NCI-H1048 (cell line): Measurements from ENCODE around the gene RET.

ENCODE experiments used
- DNase-seq: peaks from one replicate; lab custom pipeline; 2025; lab: John Stamatoyannopoulos, UW

The RET gene

DNA sequence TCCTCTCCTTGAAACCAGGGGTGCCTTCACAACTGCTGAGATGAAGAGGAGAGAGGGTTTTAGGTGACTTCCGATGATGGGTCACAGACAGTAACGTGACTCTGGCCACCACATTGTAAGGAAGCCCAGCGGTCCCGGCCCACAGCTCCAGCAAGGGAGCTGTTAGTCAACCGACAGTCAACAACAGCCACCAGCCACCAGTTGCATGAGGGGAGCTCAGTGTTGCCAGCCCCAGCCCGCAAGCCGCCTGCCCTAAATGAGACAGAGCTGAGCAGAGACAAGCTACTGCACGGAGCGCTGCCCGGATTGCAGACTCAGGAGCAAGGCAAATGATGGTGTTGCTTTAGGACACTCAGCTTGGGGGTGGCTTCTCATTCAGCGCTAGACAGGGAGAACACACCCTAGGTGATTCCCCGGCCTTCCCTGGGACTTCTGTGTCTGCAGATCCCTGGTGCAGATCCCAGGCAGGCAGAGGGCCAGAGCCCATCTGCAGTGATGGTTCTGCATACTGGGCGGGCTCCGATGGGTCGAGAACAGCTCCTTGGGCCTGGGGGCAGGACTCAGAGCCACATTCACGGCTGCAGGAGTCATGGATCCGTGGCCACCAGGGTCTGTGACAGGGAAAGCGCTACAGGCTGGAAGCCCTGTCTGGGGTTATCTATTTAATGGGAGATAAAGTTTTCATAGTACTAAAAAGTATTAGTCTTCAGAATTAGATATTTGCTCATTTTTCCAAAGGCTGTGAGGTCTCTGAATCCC lies 14.3 kb upstream of the RET start:
- no peak for DNase-seq

DNA sequence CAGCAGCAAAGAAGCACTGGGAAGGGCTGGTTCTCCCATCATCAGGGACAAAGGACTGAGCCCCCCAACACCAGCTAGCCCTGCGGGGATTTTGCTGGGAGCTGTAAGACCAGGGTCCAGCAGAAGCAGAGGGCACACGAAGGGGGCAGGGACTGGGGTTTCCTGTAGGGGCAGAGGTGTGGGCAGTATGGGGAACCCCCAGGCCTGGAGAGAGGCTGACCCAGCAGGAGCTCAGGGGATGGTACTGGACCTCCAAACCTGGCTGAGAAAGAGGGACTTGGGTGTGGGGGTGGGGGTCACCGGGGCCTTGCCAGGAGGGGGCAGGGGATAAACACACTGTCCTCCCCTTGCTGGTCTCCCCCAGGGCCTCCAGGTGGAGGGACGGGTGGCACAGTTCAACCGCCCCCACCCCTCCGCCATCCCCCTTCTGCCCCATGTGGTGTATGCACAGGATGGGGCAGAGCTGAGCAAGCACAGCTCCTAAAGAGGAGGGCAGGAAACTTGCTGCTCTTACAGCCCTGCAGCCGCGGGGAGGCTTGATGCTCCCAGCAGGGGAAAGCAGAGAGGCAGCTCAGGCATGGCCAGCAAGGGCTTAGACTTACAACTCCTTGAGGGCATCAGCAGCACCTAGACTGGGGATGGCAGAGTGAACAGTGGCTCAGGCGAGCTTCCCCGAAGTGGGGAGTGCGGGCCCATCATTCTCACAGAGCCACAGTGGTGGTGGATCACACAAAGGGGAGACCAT lies 12.4 kb upstream of the RET start:
- no peak for DNase-seq

DNA sequence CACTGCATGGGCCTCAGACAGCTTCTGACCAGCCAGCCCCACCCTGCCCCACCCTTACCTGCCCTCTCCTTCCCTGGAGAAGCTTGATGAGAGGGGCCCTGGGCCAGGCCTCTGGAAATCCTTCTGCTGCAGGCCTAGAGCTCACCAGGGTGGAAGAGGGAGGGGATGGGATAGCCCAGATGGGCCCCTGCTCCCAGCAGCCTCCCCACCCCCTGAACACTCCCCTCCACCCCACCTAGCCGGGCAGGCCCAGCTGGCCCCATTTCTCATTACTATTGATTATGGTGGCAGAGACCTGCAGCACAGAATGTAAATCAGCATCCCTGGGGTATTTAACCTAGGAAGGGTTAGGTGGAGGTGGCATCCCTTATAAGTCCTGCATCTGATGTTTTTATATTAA lies 11.6 kb upstream of the RET start:
- no peak for DNase-seq

DNA sequence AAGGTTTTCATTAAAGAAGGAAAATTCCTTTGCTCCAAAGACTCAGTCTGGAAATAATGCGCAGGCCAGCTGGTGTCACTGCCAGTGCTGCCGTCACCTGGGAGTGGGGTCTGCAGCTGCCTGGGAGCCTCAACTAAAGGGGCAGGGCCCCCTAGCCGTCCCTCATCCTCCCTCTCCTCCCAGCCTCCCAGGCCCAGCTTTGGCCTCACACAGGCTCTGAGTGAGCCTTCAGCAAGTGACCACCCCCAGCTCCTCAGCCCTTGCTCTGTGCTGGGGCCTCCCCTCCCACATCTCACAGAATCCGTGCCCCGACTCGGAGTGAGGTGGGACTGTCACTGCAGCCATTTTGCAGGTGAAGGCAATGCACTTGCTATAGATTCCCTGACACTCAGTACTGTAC lies 11.1 kb upstream of the RET start:
- DNase-seq, result no peak

DNA sequence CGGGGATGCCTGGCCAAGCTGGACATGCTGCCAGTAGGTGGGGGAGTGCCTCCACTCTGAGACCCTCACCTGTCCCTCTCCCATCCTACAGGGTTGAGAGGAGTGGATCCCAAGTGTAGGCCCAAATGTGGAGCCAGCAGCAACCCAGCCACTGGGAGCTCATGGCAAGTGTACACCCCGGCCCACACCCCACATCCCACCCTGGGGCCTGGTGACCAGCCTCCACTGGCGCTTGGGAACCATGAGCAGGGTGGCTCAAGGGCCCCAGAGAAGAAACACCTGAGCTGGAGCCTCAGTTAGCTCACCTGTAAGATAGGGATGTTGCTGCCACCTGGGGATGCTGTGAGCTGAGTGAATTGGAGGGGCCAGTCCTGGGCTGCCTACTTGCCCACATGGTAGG lies 10.4 kb upstream of the RET start:
- DNase-seq, result no peak

DNA sequence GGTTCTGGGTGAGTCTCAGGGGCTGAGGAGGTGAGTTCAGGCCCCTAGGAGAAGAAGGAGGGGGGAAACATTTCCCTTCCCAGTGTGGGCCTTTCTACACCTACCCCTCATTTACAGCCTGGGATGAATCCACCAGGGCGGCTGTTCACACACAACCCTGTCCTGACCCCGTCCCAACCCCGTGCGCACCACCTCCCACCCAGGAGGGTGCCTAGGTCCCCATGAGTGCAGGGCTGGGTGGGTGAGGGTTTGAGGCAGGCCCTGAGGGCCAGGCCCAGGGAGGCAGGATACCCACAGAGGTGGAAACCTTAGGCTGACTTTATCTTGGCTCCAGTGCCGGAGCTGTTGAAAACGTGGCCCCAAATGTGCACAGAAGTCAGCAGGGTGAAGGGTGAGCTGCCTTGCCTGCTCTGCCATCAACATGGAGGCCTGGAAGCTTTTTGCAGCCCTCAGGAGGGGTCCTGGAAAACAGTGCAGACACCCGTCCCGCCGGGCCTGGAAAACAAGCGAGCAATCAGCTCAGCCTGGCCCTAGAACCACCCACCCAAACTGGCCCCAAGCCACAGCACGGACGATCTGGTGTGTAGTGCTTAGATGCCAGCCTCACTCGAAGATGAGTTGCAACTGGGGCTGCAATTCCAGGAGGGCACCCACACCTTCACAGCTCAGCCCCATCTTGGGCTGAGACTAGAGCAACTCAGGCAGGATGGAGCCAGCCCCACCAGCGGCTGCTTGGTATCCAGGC lies 9.3 kb upstream of the RET start:
- DNase-seq, result no peak

DNA sequence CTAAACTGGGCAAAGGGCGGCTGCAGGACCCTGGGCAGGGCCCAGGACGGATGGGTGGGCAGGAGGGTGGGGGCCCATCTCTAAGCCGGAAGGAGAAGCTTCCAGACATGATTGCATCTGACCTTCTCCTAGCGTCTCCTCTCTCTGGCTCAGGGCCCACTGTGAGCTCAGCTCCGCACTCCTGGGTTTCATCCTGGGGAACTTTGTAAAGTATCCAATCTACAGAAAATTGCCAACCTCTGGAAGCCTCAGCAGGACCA lies 8.8 kb upstream of the RET start:
- no peak for DNase-seq

DNA sequence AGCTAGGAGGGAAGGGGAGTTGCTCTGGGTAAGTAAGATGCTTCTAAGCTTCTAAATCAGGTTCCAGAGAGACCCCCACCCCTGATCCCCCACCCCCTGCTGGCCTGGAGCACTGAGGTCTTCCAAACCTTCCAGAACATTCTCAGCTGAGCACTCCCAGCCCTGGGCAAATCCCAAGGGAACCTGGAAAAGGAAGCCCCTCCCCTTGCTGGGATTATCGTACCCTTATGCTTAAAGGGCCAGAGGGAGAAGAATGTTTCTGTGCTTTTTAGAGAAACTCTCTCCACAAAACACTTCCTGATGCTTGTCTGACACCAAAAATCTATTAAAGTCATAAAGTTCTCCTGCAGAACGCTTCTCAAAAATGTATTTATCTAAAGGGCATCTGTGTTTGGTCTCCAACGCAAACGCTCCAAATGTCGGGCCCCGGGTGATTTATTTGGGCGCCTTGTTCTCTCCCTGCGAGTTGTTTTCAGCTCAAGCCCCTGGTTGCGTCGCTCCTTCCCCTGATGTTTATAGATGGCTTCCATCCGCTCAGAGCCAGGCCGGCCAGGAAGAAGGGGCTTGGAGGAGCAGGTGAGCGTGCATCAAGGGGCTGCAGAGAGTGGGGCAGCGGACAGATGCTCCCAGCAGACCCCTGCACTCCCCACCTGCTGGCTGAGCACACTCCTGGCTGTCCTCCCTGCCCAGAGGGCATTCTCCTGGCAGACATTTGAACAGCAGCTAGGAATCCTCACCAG lies 8.2 kb upstream of the RET start:
- DNase-seq, result no peak

DNA sequence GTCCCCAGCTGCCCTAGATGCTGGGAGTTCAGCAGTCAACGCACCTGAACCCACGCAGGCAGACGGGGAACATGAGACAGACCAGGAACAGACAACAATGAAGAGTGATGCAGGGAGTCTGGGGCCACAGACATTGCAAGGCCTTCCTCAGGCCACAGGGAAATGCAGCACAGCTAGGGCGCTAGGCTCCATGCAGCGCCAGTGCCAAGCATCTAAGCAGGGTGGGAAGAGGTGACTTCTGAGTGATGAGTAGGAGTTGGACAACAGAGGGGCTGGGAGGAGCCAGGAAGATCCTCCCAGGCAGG lies 7.7 kb upstream of the RET start:
- DNase-seq, result no peak

DNA sequence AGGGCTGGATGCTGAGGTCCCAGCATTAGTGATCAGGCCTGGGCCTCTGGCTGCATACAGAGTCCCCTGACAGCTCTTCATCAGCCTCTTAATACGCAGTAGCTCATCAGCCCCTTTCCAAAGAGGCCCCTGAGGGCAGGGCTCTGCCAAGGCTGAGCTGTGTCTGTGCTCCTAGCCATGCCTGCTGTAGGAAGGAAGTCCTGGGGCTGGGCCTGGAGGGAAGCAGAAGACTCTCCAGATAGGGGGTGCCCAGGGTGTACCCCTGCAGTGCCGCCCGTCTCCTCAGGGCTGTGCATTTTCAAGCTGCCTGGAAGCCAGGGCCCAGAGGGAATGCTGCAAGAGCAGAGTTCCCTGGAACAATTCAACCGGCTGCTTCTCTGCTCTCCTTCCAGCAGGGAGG lies 7.3 kb upstream of the RET start:
- no peak for DNase-seq

DNA sequence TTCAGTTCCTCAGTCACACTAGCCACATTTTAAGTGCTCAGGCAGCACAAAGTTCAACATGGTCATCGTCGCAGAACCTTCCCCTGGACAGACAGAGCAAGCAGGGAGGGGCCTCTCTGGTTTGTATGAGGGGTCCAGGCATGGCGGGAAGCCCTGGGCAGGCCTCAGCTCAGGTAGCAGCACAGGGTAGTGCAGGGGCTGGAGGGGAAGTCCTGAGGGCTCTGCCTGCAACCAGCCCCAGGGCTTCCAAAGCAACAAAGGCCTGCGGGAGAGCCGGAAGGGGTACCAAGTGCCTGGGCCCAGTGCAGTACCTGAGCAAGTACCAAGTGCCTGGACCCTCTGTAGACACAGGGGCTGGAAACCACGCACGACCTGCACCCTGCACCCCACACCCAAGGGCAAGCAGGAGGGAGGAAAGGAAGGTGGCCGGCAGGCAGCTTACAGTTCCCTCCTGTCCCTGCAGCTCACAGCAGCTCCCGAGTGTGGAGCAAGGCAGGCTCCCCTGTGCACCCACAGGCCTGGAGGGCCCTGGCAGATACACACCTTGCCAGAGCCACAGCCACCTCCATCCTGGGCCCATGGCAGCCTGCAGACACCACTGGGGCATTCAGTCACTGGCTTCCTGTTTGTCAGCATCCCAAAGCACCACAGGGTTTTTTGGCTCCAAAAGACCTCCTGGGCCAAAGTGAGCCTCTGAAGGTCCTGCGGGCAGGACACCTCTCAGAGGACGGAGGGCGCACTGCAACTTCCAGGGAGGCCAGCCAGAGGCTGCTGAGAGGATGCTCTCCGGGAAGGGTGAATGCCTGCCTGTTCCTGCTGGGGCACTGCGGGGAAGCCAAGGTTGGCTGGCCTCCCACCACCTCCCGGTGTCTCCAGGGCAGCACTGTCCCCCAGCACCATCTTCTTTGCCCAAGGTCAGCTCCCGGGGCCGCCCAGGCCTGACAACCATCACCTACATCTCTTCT lies 6.5 kb upstream of the RET start:
- DNase-seq, result no peak

DNA sequence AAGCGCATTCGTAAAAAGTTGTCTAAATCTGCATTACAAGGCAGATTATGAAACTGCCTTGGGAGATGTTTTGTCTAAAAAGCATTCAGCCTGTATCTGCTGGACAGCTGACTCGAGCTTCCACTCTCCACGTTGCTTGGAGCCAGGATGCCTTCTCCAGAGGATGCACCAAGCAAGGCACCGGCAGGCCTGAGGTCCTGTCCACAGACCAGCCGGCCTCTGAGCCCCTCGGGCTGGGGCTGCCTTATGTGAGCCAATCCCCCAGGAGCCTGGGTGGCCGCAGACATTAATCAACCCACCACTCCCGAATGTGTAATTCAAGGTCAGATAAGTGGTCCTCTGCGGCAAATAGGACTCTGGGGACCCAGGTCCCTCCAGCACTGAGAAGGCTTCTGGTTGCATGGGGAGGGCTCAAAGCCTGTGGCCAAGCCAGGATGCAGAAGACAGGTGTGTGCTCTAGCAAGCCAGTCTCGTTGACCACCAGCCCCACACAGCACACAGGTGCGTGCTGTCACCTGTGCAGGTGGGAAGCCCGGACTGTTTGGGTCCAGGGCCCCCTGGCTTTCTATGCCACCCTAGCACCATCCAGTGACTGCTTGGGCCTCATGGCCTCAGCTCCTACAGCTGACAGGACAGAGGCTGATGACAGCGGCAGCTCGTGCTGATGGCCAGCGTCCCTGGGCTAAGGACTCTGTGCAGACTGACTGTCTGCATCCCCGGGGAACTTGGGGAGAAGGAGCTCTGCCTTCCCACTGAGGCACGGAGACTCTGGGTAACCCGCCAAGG lies 4.8 kb upstream of the RET start:
- no peak for DNase-seq

DNA sequence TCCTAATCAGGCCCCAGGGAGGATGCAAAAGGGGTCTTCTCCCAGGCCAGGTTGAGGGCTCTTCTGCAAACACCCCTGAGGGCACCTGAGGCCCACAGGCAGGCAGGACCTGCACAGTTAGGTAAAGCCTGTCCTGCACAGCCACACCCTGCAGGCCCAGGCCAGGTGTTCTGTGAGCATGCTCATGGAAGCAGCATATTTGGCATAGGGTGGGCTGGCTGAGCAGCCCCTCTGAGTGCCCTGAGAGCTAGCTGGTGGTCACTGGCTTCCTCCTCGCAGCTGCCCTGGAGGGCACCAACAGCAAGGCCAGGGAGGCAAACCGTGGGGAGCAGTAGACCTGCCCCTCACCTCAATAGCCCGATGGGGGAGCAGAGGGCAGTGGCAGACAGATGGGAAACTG lies 3.7 kb upstream of the RET start:
- DNase-seq, result no peak

DNA sequence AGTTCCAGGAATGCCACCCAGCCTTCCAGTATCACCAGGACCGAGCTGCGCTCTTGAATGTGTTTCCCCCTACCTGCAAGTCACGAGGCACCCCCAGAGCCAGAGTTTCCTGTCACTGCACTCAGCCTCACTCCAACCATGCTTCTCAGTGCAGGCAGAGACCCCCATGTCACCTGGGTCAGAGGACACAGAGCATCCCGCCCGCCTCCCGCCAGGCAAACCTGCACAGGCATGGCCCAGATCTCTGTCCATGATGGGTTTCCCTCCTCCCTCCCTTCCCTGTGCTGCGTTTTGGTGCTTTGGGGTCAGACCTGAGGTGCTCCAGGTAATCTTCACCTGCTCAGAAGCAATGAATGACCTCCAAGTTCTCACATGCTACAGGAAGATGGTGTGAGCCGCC lies 3.1 kb upstream of the RET start:
- no peak for DNase-seq

DNA sequence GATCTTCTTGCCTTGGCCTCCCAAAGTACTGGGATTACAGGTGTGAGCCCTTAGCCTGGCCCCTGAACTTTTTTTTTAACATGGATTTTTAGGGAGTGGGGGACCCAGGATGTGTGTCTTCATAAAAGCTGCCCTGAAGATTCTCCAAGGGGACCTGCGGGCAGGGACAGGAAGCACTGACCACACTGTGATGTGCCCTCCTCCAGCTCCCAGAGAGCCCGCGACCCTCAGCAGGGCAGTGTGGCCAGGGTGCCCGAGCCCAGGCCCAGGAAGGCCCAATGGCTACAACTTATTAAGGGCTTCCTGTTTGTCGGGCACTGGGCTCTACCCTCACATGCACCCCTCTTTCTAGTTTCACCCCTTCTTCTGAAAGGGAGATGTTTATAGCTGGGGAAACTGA lies 2.5 kb upstream of the RET start:
- DNase-seq, result no peak

DNA sequence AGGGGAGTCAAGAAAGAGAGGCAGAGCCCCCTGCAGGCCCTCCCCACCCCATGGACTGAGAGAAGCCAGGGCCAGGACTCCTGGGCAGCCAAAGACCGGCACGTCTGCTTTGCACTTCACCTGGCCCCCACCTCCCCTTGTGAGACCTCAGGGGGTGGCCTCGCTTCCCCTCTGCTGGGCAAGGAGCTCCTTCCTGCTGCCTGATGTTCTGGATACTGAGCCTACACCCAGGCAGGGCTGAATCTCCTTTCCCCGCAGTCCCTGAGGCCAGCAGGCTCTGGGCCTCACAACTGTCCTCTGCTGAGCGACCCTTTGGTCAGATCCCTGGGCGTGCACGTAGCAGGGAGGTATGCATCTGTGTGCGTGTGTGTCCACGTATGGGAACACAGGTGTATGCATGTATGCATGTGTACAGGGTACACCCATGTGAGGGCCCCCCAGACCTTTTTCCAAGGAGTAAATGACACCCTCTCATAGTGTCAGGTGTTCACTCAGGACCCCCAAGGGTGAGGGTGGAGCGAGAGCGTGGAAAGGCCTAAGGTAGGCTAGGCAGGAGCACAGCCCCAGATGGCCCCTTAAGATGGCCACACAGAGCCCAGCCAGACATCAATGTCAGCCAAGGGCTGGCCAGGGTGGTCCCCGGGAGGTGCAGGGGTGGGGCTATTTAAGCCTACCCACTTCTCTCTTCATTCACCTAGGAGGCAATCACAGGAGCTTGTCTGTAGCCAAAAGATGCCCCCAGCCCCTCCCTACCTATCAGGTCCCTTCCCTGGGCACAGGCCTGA lies 1.9 kb upstream of the RET start:
- DNase-seq, result no peak

DNA sequence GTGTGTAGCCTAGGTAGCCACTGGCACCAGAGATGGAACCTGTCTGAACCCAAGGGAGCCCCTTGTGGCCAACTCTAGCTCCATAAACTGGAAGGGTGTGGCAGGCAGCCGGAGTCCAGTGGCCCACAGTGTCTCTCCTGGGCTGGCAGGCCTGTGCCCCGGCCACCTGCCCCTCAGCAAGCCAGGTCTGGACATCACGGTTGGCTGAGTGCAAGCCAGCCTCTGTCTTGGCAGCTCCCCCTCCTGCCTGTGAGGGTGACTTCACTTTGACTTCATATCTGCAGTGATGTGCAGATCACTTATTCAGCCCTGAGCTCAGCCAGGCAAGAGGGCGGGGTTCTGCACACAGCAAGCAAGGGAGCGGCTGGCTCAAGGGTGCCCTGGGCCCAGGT lies 1.3 kb upstream of the RET start:
- DNase-seq, result no peak

DNA sequence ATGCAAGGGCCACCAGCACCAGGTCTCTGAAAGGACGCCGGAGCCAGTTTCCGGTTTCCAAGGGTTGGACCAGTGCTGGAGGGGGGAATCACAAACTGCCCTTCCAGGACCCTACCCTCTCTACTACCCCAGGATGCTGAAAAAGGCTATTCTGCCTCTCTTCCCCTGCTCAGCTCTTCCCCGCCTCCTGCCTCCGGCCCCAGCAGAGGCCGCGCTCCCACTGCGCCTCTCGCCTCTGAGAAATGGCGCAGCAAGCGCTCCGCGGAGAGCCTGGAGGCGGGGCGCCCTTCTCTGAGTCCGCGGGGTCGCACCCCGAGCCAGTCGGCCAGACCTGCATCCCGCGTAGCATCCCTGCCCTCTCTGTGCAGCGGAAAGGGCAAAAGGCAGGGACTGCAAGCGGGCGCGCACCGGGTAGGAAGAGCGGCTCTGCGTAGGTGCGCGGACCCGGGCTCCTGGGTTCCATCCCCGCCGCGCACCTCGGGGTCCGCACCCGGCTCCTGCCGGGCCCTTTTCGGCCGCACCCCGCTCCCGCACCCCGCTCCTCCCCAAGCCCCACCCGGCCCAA lies 476 bp upstream of the RET start:
- no peak for DNase-seq

DNA sequence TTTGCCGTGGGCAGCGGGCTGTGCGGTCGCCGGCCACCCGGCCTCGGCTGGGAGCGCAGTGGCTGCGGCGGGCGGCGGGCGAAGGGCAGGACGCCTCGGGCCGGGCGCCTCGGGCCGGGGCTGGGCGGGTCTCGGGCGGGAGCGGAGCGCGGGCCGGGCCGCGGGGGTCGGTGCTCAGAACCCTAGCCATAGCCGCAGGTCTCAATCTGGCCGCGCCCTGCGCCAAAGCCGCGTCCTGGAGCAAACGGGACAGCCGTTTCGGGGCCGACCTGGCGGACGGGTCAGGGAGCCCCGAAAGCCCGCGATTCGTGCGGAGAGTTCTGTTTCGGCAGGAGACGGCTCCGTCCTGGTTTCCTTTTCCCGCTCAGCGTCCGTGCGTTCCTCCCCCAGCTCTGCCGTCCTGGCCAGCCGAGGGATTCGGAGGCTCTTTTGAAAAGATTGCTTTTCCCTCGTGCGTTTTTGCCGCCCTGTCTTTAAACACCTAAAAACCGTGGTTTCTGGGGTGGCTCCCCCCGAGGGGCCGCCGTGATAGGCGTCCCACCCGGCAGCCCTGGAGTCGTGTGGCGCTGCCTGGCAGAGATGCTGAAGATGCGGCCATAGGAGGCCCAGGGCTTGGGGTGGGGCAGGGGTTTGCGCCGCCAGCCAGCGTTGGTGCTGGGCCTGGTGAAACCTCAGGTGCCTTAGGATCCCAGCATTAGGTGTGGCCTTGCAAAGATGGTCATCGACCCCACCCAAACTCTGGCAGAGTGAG lies 727 bp downstream of the RET start:
- no peak for DNase-seq
